Activated gamma-delta T cell treated with Interleukin-2 at 50 U/mL for 16 hours (primary cell): Measurements from ENCODE around the gene CREB3L2.

Source experiments
- DNase-seq: peaks from one replicate; pipeline ENCODE4 v3.0.0-alpha.2; 2020

CREB3L2 gene

DNA sequence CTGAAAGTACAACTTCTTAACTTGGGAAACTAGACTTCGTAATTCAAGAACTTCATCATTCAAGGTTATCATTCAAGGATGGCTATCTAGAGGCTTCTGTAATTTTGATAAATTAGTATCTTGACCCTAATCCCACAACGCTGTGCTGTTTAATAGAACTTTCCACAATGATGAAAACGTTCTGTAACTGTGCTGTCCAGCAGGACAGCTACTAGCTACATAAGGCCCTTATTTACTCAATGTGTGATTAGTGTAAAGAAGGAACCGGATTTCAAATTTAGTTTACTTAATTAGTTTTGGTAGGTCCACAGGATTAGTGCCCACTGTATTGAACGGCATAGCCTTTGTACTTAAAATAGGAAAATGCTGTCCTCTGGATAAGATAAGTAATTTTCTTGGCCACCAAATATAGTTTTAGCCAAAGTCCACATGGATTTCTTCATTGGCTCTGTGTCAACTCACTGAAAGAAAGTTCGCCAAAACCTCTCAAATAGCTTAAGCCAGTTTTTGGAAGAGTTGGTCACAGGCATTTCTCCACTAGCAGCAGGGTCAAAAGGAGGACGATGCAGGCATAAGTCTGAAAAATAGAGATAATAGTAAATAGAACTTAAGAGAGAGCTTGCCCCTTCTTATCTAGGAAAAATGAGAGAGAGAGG is 172.4 kb downstream of the CREB3L2 start:
- no peak for DNase-seq

DNA sequence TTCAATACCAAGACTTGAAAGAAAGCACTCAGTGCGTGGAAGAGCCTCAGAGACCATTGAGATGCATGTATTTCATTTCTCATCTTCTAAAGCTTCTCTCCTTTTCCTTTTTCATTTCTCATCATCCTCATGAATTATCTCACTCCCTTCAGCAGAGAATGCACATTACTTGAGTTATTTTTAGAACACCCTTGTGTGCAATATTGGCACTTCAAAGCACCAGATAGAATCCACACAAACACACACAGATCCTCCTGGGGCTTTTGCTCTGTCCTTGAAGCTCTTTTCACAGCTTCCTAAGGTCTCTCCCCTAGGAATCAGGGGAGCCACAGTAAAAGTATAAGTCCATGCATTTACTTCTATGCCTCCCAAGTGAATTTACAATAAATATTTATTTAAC is 173.4 kb downstream of the CREB3L2 start:
- no peak for DNase-seq

DNA sequence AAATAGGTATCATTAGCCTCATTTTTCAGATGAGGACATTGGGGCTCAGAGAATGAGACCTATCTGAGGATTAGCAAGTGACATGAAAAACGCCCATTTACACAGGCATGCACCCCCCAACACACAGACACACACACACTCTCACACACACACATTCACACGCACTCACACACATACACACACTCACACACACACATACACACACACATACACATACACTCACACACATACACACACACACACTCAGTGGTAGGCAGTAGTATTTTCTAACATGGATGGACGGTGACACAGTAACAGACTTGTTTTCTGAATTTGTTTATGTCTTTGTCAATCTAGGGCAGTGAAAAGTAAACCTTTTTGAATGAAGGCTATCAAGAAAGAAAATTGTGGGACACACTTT is 176.4 kb downstream of the CREB3L2 start:
- no peak for DNase-seq
